Kidney (tissue), 14 donors: ENCODE measurements around the gene RNF41. TPM values are rescaled to one million over a fixed set of nuclear protein-coding genes. Genes with fewer than 3 reads are reported as not detected.

Source experiments
- DNase-seq, 5 donors: peaks; one replicate each; pipeline ENCODE4 v3.0.0-alpha.2; 2013 to 2020
- FAIRE-seq: peaks from 2 replicates; lab custom pipeline; 2012; peaks lifted over from hg19 to GRCh38; lab: Jason Lieb, UNC
- H3K27ac ChIP-seq, 2 donors: one replicate each; pipeline ENCODE4 v1.7.0; 2013; ENCODE audit warnings: low read depth in 2 of 2, low read length in 2 of 2, inconsistent platforms in 1 of 2
- H3K27me3 ChIP-seq: one replicate; pipeline ENCODE4 v1.7.1; 2013; ENCODE audit warnings: low read length, inconsistent platforms; ENCODE audit not compliant: control insufficient read depth, insufficient read depth
- H3K36me3 ChIP-seq, 3 donors: one replicate each; pipeline versions ENCODE4 v1.7.0 to v1.7.1; 2013; ENCODE audit warnings: low read length in 3 of 3, control low read depth in 1 of 3, inconsistent platforms in 1 of 3; ENCODE audit not compliant: insufficient read depth in 3 of 3, control insufficient read depth in 2 of 3
- H3K4me1 ChIP-seq, 3 donors: one replicate each; pipeline versions ENCODE4 v1.7.0 to v1.7.1; 2013; ENCODE audit warnings: low read length in 3 of 3, inconsistent platforms in 1 of 3, low read depth in 1 of 3; ENCODE audit not compliant: control insufficient read depth in 2 of 3, insufficient read depth in 2 of 3
- H3K4me3 ChIP-seq, 3 donors: one replicate each; pipeline versions ENCODE4 v1.7.0 to v1.8.1; 2013; ENCODE audit warnings: low read length in 3 of 3, control low read depth in 1 of 3, inconsistent platforms in 1 of 3
- H3K9ac ChIP-seq, 3 donors: one replicate each; pipeline versions ENCODE4 v1.7.0 to v1.7.1; 2013; ENCODE audit warnings: low read length in 3 of 3, control low read depth in 1 of 3, inconsistent platforms in 1 of 3
- H3K9me3 ChIP-seq, 3 donors: one replicate each; pipeline versions ENCODE4 v1.7.0 to v1.7.1; 2013; ENCODE audit warnings: low read length in 3 of 3, control low read depth in 1 of 3, inconsistent platforms in 1 of 3; ENCODE audit not compliant: control insufficient read depth in 2 of 3, insufficient read depth in 1 of 3
- CTCF ChIP-seq: IDR thresholded peaks from 3 replicates; pipeline ENCODE4 v1.5.1; 2012; ENCODE audit warnings: mild to moderate bottlenecking, moderate library complexity, borderline replicate concordance; ENCODE audit not compliant: insufficient read depth; ENCODE audit errors: extremely low read depth
- intact Hi-C: fragments of 100-400 bp; cut with DNase I; formaldehyde crosslinking; loops from one replicate; pipeline ENCODE4 v1.11.1; 2022
- polyA plus RNA-seq: library from polyadenylated mRNA; stranded (reverse); fragments of 350-450 nt; fragmentation: Illumina TruSeq; extraction: RNeasy Lipid Tissue Mini Kit (QIAGEN cat#74804); gene quantifications from one replicate; pipeline ENCODE4 v1.2.3, GENCODE V29; 2014; ENCODE audit warnings: low read depth, low replicate concordance; ENCODE audit not compliant: insufficient read depth
- total RNA-seq: library from RNA; stranded (reverse); fragmentation: NEBNext Ultra II Directional; extraction: Animal tissue kit (Norgen Biotek cat#: 25700); gene quantifications from one replicate; pipeline ENCODE4 v1.2.1, GENCODE V29; 2021
- donor health status: control.
- donor health status: control.
- donor health status: control.
- donor health status: control.
- donor health status: control.
- donor health status: DM: yes; HTN: yes; CAD: no.
- donor health status: Normal renal cell carcinoma (clear cell type).

RNF41 gene
- total and polyA plus RNA-seq, 2 donors from 2014 or later, result 17.6 to 45.5 TPM

DNA sequence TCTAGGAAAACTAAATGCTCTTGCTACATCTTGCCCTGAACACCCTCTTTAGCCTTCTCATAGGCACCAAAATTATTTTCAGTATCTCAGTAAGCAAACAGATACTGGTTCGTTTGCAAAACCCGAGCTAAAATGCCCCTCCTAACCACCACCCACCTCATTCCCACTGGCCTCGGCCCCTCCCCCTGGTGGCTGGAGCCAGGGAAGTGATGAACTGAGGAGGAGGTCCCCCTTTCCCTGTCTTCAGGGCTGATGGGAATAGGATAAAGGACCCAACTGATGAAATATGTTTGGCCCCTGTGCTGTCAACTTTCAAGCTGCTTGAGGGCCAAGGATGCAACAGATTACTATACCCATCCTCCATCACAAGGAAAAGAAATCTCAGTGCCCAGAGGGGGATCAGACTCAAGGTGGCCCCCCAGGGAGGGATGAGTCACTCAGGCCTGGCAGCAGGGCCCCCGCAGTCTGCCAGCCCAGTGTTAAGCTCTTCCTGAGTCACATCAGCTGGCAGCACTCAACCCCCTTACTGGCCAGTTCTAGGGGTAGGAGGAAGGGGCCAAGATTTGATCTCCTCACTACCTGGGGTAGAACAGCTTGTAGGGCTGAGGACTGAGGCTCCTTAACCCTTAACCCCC, 34.7 kb upstream of the RNF41 start:
- no peak overlapping the region for H3K27ac ChIP-seq
- intact Hi-C loops, result no loop called here
- peak overlapping the region in 1 of 3 donors; percentile 87 for H3K4me3 ChIP-seq
- no peak for TF ChIP-seq CTCF
- peaks cover 19 to 49% (median 36%) of the 10 kb centered on the region in 3 donors for H3K36me3 ChIP-seq
- peak overlapping the region in 1 of 3 donors; percentile 48 for H3K9ac ChIP-seq
- DNase-seq (no peak), FAIRE-seq (no peak)
- H3K4me1 ChIP-seq, result peaks cover 4 to 13% (median 10%) of the 10 kb centered on the region in 3 donors
- H3K9me3 ChIP-seq, result no peaks in the 10 kb centered on the region
- no peaks in the 10 kb centered on the region for H3K27me3 ChIP-seq

DNA sequence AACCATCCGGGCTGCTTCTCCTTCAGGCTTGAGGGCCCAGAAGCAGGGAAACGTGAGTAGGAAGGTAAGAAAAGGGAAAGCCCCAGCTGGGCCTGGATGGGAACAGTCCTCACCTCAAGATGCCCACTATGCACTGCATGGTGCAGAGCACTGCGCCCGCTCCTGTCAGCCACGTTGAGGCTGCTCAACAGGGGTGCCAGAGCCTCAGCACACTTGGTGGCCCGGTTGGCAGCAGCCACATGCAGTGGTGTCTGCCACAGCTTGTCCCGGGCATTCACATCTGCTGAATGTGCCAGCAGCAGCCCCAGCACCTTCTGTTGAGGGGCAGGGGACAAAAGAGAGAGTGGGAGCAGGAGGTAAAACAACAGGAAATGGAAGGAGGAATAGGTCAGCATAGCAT, 33.9 kb upstream of the RNF41 start:
- DNase-seq (no peak), FAIRE-seq (no peak)
- no peaks in the 10 kb centered on the region for H3K27me3 ChIP-seq
- peaks cover 4 to 13% (median 10%) of the 10 kb centered on the region in 3 donors for H3K4me1 ChIP-seq
- H3K27ac ChIP-seq, result no peak overlapping the region
- H3K36me3 ChIP-seq, result peaks cover 19 to 51% (median 36%) of the 10 kb centered on the region in 3 donors
- no peak overlapping the region for H3K4me3 ChIP-seq
- no peaks in the 10 kb centered on the region for H3K9me3 ChIP-seq
- intact Hi-C loops, result no loop called here
- no peak overlapping the region for H3K9ac ChIP-seq
- no peak for TF ChIP-seq CTCF

DNA sequence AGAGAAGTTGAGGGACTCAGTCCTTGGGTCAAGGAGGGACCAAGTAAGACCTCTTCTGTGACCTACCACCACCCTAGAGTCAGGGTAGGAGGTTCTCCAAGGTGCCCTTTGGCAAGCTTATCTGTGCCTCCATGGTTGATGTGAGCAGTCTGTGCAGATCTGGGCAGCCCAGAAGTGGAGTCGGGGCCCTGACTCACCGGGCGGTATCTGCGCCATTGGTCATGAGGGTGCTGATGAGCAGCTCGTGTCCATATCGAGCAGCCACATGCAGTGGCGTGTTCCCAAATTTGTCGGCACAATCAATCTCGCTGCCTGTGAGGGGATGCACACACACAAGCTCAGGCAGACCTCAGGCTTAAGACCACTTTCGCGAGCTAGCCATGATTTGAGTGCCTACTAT, 31.4 kb upstream of the RNF41 start:
- H3K36me3 ChIP-seq, result peaks cover 21 to 62% (median 45%) of the 10 kb centered on the region in 3 donors
- no peak overlapping the region for H3K9ac ChIP-seq
- DNase-seq, result peak in 1 of 5 donors; percentile 50
- peaks cover 4 to 10% (median 10%) of the 10 kb centered on the region in 3 donors for H3K4me1 ChIP-seq
- H3K27ac ChIP-seq, result no peak overlapping the region
- no peak overlapping the region for H3K4me3 ChIP-seq
- intact Hi-C loops, result no loop called here
- no peaks in the 10 kb centered on the region for H3K9me3 ChIP-seq
- H3K27me3 ChIP-seq, result no peaks in the 10 kb centered on the region
- no peak for TF ChIP-seq CTCF
- no peak for FAIRE-seq

- TF ChIP-seq CTCF, result no peak
- FAIRE-seq (no peak), DNase-seq (no peak)
- Histone ChIP-seq H3K9ac (no peak overlapping the region), H3K27ac (no peak overlapping the region), H3K4me3 (no peak overlapping the region), H3K36me3 (peaks cover 21 to 66% (median 49%) of the 10 kb centered on the region in 3 donors), H3K9me3 (no peaks in the 10 kb centered on the region), H3K27me3 (no peaks in the 10 kb centered on the region), H3K4me1 (peaks cover 4 to 10% (median 10%) of the 10 kb centered on the region in 3 donors)
- intact Hi-C loops, result no loop called here
Measured at GRCh38 chr12:56252649-56253048, 30.9 kb upstream of the RNF41 start.
